ENCODE results near the gene IKZF5. TPM values are rescaled to one million over a fixed set of nuclear protein-coding genes. Genes with fewer than 3 reads are reported as not detected.

The IKZF5 gene
- total and polyA plus RNA-seq, 8 donors, result 6.2 to 13.1 (median 9.4) TPM

GRCh38 chr10:123035467-123036086 is 27.0 kb upstream of the IKZF5 start:
- H3K36me3 ChIP-seq, result no peaks in the 10 kb centered on the region
- TF ChIP-seq CTCF (IDR thresholded peaks at IDR 0.05), result no peak
- no peak for FAIRE-seq
- H3K9me3 ChIP-seq, result no peaks in the 10 kb centered on the region
- no peak overlapping the region for H3K27ac ChIP-seq
- no peaks in the 10 kb centered on the region for H3K4me1 ChIP-seq
- no peaks in the 10 kb centered on the region for H3K27me3 ChIP-seq
- WGBS, 2 donors, result 87 to 93% methylated on average over 8 of the region's 8 CpGs
- DNase-seq, result no peak
- no peak overlapping the region for H3K4me3 ChIP-seq
- ATAC-seq, result no peak
- intact Hi-C loops (cut with DNase I), result no loop called here

GRCh38 chr10:123034332-123034731 is 25.7 kb upstream of the IKZF5 start:
- no peak overlapping the region for H3K27ac ChIP-seq
- no peaks in the 10 kb centered on the region for H3K4me1 ChIP-seq
- no peak overlapping the region for H3K4me3 ChIP-seq
- H3K36me3 ChIP-seq, result no peaks in the 10 kb centered on the region
- DNase-seq (no peak), ATAC-seq (no peak), FAIRE-seq (no peak)
- H3K27me3 ChIP-seq, result no peaks in the 10 kb centered on the region
- intact Hi-C loops (cut with DNase I), result no loop called here
- TF ChIP-seq CTCF (IDR thresholded peaks at IDR 0.05), result no peak
- no peaks in the 10 kb centered on the region for H3K9me3 ChIP-seq

GRCh38 chr10:123031124-123031523 is 22.5 kb upstream of the IKZF5 start:
- WGBS, 2 donors, result 89 to 93% methylated on average over 1 of the region's 1 CpG
- TF ChIP-seq CTCF (IDR thresholded peaks at IDR 0.05), result no peak

GRCh38 chr10:123027861-123028260 is 19.3 kb upstream of the IKZF5 start:
- Histone ChIP-seq H3K27ac (no peak overlapping the region), H3K4me3 (no peak overlapping the region), H3K27me3 (no peaks in the 10 kb centered on the region), H3K36me3 (no peaks in the 10 kb centered on the region), H3K9me3 (no peaks in the 10 kb centered on the region), H3K4me1 (no peaks in the 10 kb centered on the region)
- FAIRE-seq, result no peak
- ATAC-seq, result no peak
- intact Hi-C loops (cut with DNase I), result no loop called here
- no peak for TF ChIP-seq CTCF (IDR thresholded peaks at IDR 0.05)
- DNase-seq, result no peak

More at GRCh38 chr10:123031124-123031523, 22.5 kb upstream of the IKZF5 start:
- no peak for FAIRE-seq
- no peaks in the 10 kb centered on the region for H3K36me3 ChIP-seq
- intact Hi-C loops (cut with DNase I), result no loop called here
- H3K4me1 ChIP-seq, result no peaks in the 10 kb centered on the region
- H3K27me3 ChIP-seq, result no peaks in the 10 kb centered on the region
- no peak for ATAC-seq
- H3K27ac ChIP-seq, result no peak overlapping the region
- no peak for DNase-seq
- H3K4me3 ChIP-seq, result no peak overlapping the region
- no peaks in the 10 kb centered on the region for H3K9me3 ChIP-seq

GRCh38 chr10:123026302-123026701 is 17.7 kb upstream of the IKZF5 start:
- FAIRE-seq (no peak), DNase-seq (no peak), ATAC-seq (no peak)
- H3K27ac ChIP-seq, result no peak overlapping the region
- WGBS, 2 donors, result 42 to 49% methylated on average over 1 of the region's 1 CpG
- H3K4me3 ChIP-seq, result no peak overlapping the region
- intact Hi-C loops (cut with DNase I), result no loop called here
- no peaks in the 10 kb centered on the region for H3K36me3 ChIP-seq
- H3K4me1 ChIP-seq, result peaks cover 0 to 7% (median 2%) of the 10 kb centered on the region in 3 donors
- no peaks in the 10 kb centered on the region for H3K9me3 ChIP-seq
- TF ChIP-seq CTCF (IDR thresholded peaks at IDR 0.05), result no peak
- H3K27me3 ChIP-seq, result no peaks in the 10 kb centered on the region

All from pancreas (tissue), 10 donors.